ENCODE data around the gene OR1K1. TPM values are rescaled to one million over a fixed set of nuclear protein-coding genes. Genes with fewer than 3 reads are reported as not detected.

The OR1K1 gene
- total and polyA plus RNA-seq, 9 of the 15 experiments (the other 6 are each of a cell fraction or from before 2014, with no cell fraction given) = not detected

- intact Hi-C loops (cut with micrococcal nuclease) = no loop called here
- FAIRE-seq (no peak), DNase-seq (ENCODE audit: extremely low read depth in 1 of 4, low spot score in 3 of 4) (peak in 1 of 4 experiments; percentile 20), ATAC-seq (no peak)
- Histone ChIP-seq H2AFZ (ENCODE audit: low read depth, low read length) (no peak overlapping the region), H4K20me1 (replicated peaks; ENCODE audit: control insufficient read depth, insufficient read depth, low read length) (no peaks in the 10 kb centered on the region), H3K27ac (ENCODE audit: extremely low read depth, low read depth, low read length) (no peak overlapping the region), H3K9me3 (replicated peaks; ENCODE audit: control insufficient read depth, insufficient read depth, low read depth, low read length) (no peaks in the 10 kb centered on the region), H3K9me1 (ENCODE audit: control insufficient read depth, insufficient read depth, low read length) (no peaks in the 10 kb centered on the region), H3K9ac (ENCODE audit: insufficient read depth in 1 of 2, low read depth in 2 of 2, low read length in 2 of 2) (no peak overlapping the region), H3K4me1 (replicated peaks in 1 of 2; ENCODE audit: control insufficient read depth in 2 of 2, insufficient read depth in 2 of 2, low read length in 2 of 2) (no peaks in the 10 kb centered on the region; a peak in 1 of 5 replicates), H3K4me2 (ENCODE audit: insufficient read depth, low read length) (no peak overlapping the region), H3K79me2 (ENCODE audit: control insufficient read depth, insufficient read depth, low read length) (no peaks in the 10 kb centered on the region), H3K27me3 (ENCODE audit: control insufficient read depth in 2 of 2, insufficient read depth in 2 of 2, low read length in 2 of 2) (peaks cover 5 to 26% of the 10 kb centered on the region in 2 experiments; a peak in 4 of 5 replicates), H3K36me3 (ENCODE audit: control insufficient read depth, insufficient read depth, low read length) (no peaks in the 10 kb centered on the region), H3K4me3 (no peak overlapping the region)
- BruUV-seq (replicated peaks) = no TSS peak
- TF ChIP-seq SNAPC5 (CRISPR knock-in tag; IDR thresholded peaks at IDR 0.05) (no peak), JUN (IDR thresholded peaks at IDR 0.05; ENCODE audit: borderline replicate concordance, low read depth, low read length) (0 out of 2 replicates have a peak, but pooled peaks have one; percentile 25), JUN (CRISPR knock-in tag; IDR thresholded peaks at IDR 0.05; ENCODE audit: borderline replicate concordance) (no peak), KLF13 (tag; IDR thresholded peaks at IDR 0.05; ENCODE audit: borderline replicate concordance, low read depth) (no peak), CBX5 (IDR thresholded peaks at IDR 0.05; ENCODE audit: borderline replicate concordance, low read depth) (peak; percentile 67; the same call in 1 of the 2 replicates), FOSL1 (tag; conservative IDR thresholded peaks at IDR 0.05) (peak; percentile 47; the same call in 1 of the 2 replicates), TRIM28 (IDR thresholded peaks at IDR 0.05) (peak; percentile 40; the same call in 1 of the 2 replicates), ZNF174 (CRISPR knock-in tag; IDR thresholded peaks at IDR 0.05) (no peak), JUND (IDR thresholded peaks at IDR 0.05; ENCODE audit: borderline replicate concordance, low read depth, low read length) (peak; percentile 63), JUND (tag; IDR thresholded peaks at IDR 0.05; ENCODE audit: borderline replicate concordance, low read depth, low read length) (peak; percentile 48; the same call in 2 of the 3 replicates), TRIM24 (IDR thresholded peaks at IDR 0.05) (0 out of 4 replicates have a peak, but pooled peaks of 1 of the 2 experiments have one; percentile 31), MEIS2 (IDR thresholded peaks at IDR 0.05; ENCODE audit: partially characterized antibody) (peak; percentile 41)
- TF ChIP-seq, protein P1, sequence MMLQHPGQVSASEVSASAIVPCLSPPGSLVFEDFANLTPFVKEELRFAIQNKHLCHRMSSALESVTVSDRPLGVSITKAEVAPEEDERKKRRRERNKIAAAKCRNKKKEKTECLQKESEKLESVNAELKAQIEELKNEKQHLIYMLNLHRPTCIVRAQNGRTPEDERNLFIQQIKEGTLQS (IDR thresholded peaks at IDR 0.05) = peak; percentile 59
- TF ChIP-seq, protein P1 (CRISPR knock-in tag; conservative IDR thresholded peaks at IDR 0.05) = no peak
- TF ChIP-seq, protein P2, sequence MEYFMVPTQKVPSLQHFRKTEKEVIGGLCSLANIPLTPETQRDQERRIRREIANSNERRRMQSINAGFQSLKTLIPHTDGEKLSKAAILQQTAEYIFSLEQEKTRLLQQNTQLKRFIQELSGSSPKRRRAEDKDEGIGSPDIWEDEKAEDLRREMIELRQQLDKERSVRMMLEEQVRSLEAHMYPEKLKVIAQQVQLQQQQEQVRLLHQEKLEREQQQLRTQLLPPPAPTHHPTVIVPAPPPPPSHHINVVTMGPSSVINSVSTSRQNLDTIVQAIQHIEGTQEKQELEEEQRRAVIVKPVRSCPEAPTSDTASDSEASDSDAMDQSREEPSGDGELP (CRISPR knock-in tag; IDR thresholded peaks at IDR 0.05; ENCODE audit: borderline replicate concordance) = peak; percentile 37; the same call in 1 of the 2 replicates
- WGBS (ENCODE audit: insufficient coverage, low coverage, missing lambda C conversion rate) = 2% methylated on average over 4 of the region's 4 CpGs
- ChIA-PET CTCF (ENCODE audit: low intra/inter-chr PET ratio) (no interaction called here), POLR2A (no interaction called here)
- in situ Hi-C loops (cut with MboI) = loop anchor here (5.0 kb wide), 1 partner anchor 444 kb away; no protein-coding TSS in a partner anchor
Observed at GRCh38 chr9:122806661-122807060, 6.7 kb downstream of the OR1K1 start.
